22Rv1 (cell line): ENCODE results near the gene STX11.
"Not testable (repeated sequence)": the region's sequence is repeated elsewhere in the genome, so short reads cannot be mapped to it uniquely, and the experiment has no call there.

Experiments used
- H3K27ac ChIP-seq: fragments of 450-650 bp; 2 replicates; pipeline ENCODE4 v1.5.1; 2017
- CTCF ChIP-seq: fragments of 450-650 bp; IDR thresholded peaks from 2 replicates; pipeline ENCODE4 v1.5.1; 2017; ENCODE audit warnings: mild to moderate bottlenecking
- ZFX ChIP-seq: fragments of 450-650 bp; IDR thresholded peaks from 2 replicates; pipeline ENCODE4 v1.6.1; 2017; ENCODE audit warnings: antibody characterized with exemption, borderline replicate concordance

STX11 gene

GRCh38 chr6:144181639-144182038 lies 31.3 kb downstream of the STX11 start:
- no peak for TF ChIP-seq CTCF
- TF ChIP-seq ZFX, result no peak
- no peak overlapping the region for H3K27ac ChIP-seq

GRCh38 chr6:144184186-144184585 lies 33.9 kb downstream of the STX11 start:
- H3K27ac ChIP-seq, result not testable (repeated sequence)

GRCh38 chr6:144185133-144185836 lies 35.0 kb downstream of the STX11 start:
- TF ChIP-seq CTCF, result no peak
- TF ChIP-seq ZFX, result no peak
- H3K27ac ChIP-seq, result no peak overlapping the region

GRCh38 chr6:144186817-144187625 lies 36.7 kb downstream of the STX11 start:
- no peak overlapping the region for H3K27ac ChIP-seq
- TF ChIP-seq CTCF, result no peak
- no peak for TF ChIP-seq ZFX

GRCh38 chr6:144189351-144189750 lies 39.0 kb downstream of the STX11 start:
- no peak overlapping the region for H3K27ac ChIP-seq
- TF ChIP-seq CTCF (no peak), ZFX (no peak)

GRCh38 chr6:144190080-144190479 lies 39.8 kb downstream of the STX11 start:
- H3K27ac ChIP-seq, result no peak overlapping the region

GRCh38 chr6:144190593-144190992 lies 40.3 kb downstream of the STX11 start:
- TF ChIP-seq ZFX (no peak), CTCF (no peak)
- no peak overlapping the region for H3K27ac ChIP-seq

More at GRCh38 chr6:144190080-144190479, 39.8 kb downstream of the STX11 start:
- TF ChIP-seq ZFX, result no peak
- TF ChIP-seq CTCF, result no peak
